Measurements from ENCODE around the gene MRPL2.
A peak's percentile ranks its signal among the peaks of the same experiment; 100 is the strongest.
"Not testable (repeated sequence)": the region's sequence is repeated elsewhere in the genome, so short reads cannot be mapped to it uniquely, and the experiment has no call there.

MRPL2 gene

GRCh38 chr6:43053545-43054205 lies 5.6 kb downstream of the MRPL2 start, which contains the start of gene CUL7:
Gene CUL7, minus strand, starts transcription at chr6:43053851. Its CDS starts 1,063 bp downstream, at chr6:43052788.
- peak; percentile 92 for DNase-seq (ENCODE audit: low read depth, low spot score)

- no peak for DNase-seq (ENCODE audit: low read depth, low spot score)
Measured at GRCh38 chr6:43052842-43053544, 6.2 kb downstream of the MRPL2 start.

- DNase-seq (ENCODE audit: low read depth, low spot score), result no peak
Measured at GRCh38 chr6:43052225-43052841, 6.9 kb downstream of the MRPL2 start.

- no peak for DNase-seq (ENCODE audit: low read depth, low spot score)
Measured at GRCh38 chr6:43050981-43051380, 8.3 kb downstream of the MRPL2 start.

GRCh38 chr6:43047998-43048397 lies 11.2 kb downstream of the MRPL2 start:
- no peak for DNase-seq (ENCODE audit: low read depth, low spot score)

GRCh38 chr6:43045371-43045930 lies 13.8 kb downstream of the MRPL2 start:
- DNase-seq (ENCODE audit: low read depth, low spot score), result no peak

GRCh38 chr6:43043310-43043709 lies 15.9 kb downstream of the MRPL2 start:
- DNase-seq (ENCODE audit: low read depth, low spot score), result no peak

GRCh38 chr6:43041475-43041874 lies 17.8 kb downstream of the MRPL2 start:
- DNase-seq (ENCODE audit: low read depth, low spot score), result not testable (repeated sequence)

GRCh38 chr6:43040542-43041257 lies 18.5 kb downstream of the MRPL2 start:
- DNase-seq (ENCODE audit: low read depth, low spot score), result no peak

- DNase-seq (ENCODE audit: low read depth, low spot score), result no peak
Measured at GRCh38 chr6:43038727-43039126, 20.5 kb downstream of the MRPL2 start.

- DNase-seq (ENCODE audit: low read depth, low spot score), result no peak
Measured at GRCh38 chr6:43037706-43038105, 21.5 kb downstream of the MRPL2 start.

- DNase-seq (ENCODE audit: low read depth, low spot score), result no peak
Measured at GRCh38 chr6:43037197-43037596, 22.0 kb downstream of the MRPL2 start.

GRCh38 chr6:43036712-43037111 lies 22.5 kb downstream of the MRPL2 start:
- DNase-seq (ENCODE audit: low read depth, low spot score), result no peak

- no peak for DNase-seq (ENCODE audit: low read depth, low spot score)
Measured at GRCh38 chr6:43035495-43036194, 23.6 kb downstream of the MRPL2 start.

- DNase-seq (ENCODE audit: low read depth, low spot score), result no peak
Measured at GRCh38 chr6:43034190-43034525, 25.1 kb downstream of the MRPL2 start.

GRCh38 chr6:43033496-43034189 lies 25.6 kb downstream of the MRPL2 start:
- no peak for DNase-seq (ENCODE audit: low read depth, low spot score)

GRCh38 chr6:43032326-43032725 lies 26.9 kb downstream of the MRPL2 start:
- DNase-seq (ENCODE audit: low read depth, low spot score), result no peak

- DNase-seq (ENCODE audit: low read depth, low spot score), result no peak
Measured at GRCh38 chr6:43029120-43029519, 30.1 kb downstream of the MRPL2 start.

GRCh38 chr6:43026365-43026764 lies 32.9 kb downstream of the MRPL2 start:
- no peak for DNase-seq (ENCODE audit: low read depth, low spot score)

- no peak for DNase-seq (ENCODE audit: low read depth, low spot score)
Measured at GRCh38 chr6:43024436-43024835, 34.8 kb downstream of the MRPL2 start.
